ENCODE measurements around the gene SRPK2. TPM values are rescaled to one million over a fixed set of nuclear protein-coding genes. Genes with fewer than 3 reads are reported as not detected.
"Not testable (repeated sequence)": the region's sequence is repeated elsewhere in the genome, so short reads cannot be mapped to it uniquely, and the experiment has no call there.

The SRPK2 gene
- 10 to 100 TPM; 36.4 to 96.1 (median 47.3) TPM for total RNA-seq

DNA sequence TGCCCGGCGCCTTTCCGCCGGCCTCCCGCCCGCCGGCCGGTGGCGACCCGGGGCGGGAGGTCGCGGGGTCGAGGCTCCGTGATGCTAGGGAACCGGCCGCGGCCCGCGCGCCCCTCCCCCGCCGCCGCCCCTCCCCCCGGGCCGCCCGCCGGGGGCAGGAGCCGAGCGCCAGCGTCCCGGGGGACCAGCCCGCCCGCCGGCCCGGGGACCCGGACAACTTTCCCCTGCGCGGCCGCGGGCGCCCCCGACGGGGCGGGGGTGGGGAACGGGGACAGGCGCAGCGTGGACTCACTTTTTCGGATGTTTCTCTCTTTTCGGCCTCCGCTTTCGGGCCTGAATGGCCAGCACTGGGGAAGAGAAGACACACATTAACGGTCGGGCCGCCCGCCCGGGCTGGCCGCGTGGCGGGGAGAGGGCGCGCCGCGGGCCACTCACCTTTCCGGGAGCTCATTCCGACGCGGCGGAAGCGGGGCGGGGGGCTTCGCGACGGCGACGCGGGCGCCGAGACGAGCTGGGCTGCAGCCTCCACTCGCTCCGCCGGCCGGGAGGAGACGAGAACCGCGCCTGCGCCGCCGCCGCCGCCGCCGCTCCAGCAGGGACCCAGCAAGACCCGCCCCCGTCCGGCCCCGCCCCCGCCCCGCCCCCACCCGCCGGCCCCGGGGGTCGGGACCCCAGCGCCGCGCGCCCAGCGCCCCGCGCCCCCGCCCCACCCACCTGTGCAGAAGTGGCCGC lies at the start of gene SRPK2:
Gene SRPK2, minus strand, starts transcription at position 566 of the 732 bp plus-strand sequence.
- ATAC-seq (replicated peaks in 6 of 8): peak; percentile 71 to 87 (median 84)
- Histone ChIP-seq H3K27ac (peak within 1 kb of the TSS; percentile 23 to 87), H3K4me3 (peak within 1 kb of the TSS; percentile 83 to 100 (median 98)), H3K4me1 (replicated peaks in 1 of 2) (peaks cover 0 to 2% of the 10 kb centered on the region in 2 donors)
- in situ Hi-C loops (cut with MboI; ENCODE audit: low pct_unique_long_range_greater_than_20kb in 2 of 9, low sequenced_read_pairs in 9 of 9, unreplicated experiment in 9 of 9): no loop called here
- 2% methylated on average over 11 of the region's 113 CpGs; no CpG with 5 or more reads in 9 of the 10 experiments for WGBS, 10 experiments

DNA sequence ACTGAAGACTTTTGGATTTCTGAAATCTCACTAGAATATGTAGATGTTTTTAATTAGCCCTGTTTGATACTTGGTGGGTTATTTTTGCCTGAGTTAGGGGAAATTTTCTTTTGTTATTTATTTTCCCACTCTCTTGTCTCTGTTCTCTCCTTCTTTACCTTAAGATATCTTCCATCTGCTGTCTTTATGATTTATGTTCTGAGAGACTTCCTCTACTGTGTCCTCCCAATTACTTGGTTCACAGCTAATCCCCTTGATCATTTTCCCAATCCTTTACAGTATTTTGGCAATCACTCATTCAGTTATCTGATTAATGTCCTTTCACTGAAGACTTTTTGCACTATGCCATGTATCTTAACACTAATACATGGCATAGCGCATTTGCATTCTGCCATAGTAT lies 49.5 kb upstream of the SRPK2 start:
- no peak overlapping the region for H3K27ac ChIP-seq
- H3K4me1 ChIP-seq (replicated peaks in 1 of 2): no peaks in the 10 kb centered on the region
- no peak overlapping the region for H3K4me3 ChIP-seq
- no peak for ATAC-seq (replicated peaks in 6 of 8)
- 70 to 100% (median 100%) methylated on average over 1 of the region's 1 CpG; no CpG with 5 or more reads in 3 of the 10 experiments for WGBS, 10 experiments
- in situ Hi-C loops (cut with MboI; ENCODE audit: low pct_unique_long_range_greater_than_20kb in 2 of 9, low sequenced_read_pairs in 9 of 9, unreplicated experiment in 9 of 9): no loop called here

DNA sequence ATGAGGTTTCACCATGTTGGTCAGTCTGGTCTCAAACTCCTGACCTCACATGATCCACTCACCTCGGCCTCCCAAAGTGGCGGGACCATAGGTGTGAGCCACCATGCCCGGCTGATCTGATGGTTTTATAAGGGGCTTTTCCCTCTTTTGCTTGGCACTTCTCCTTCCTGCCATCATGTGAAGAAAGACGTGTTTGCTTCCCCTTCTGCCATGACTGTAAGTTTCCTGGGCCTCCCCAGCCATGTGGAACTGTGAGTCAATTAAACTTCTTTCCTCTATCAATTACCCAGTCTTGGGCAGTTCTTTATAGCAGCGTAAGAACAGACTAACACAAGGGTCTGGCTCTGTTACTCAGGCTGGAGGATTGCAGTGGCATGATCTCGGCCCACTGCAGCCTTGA lies 48.6 kb upstream of the SRPK2 start:
- H3K4me1 ChIP-seq (replicated peaks in 1 of 2); H3K27ac ChIP-seq; H3K4me3 ChIP-seq; in situ Hi-C loops (cut with MboI; ENCODE audit: low pct_unique_long_range_greater_than_20kb in 2 of 9, low sequenced_read_pairs in 9 of 9, unreplicated experiment in 9 of 9); ATAC-seq (replicated peaks in 6 of 8): not testable (repeated sequence)
- 70 to 100% (median 84%) methylated on average over 1 to 4 of the region's 6 CpGs; no CpG with 5 or more reads in 4 of the 10 experiments for WGBS, 10 experiments

DNA sequence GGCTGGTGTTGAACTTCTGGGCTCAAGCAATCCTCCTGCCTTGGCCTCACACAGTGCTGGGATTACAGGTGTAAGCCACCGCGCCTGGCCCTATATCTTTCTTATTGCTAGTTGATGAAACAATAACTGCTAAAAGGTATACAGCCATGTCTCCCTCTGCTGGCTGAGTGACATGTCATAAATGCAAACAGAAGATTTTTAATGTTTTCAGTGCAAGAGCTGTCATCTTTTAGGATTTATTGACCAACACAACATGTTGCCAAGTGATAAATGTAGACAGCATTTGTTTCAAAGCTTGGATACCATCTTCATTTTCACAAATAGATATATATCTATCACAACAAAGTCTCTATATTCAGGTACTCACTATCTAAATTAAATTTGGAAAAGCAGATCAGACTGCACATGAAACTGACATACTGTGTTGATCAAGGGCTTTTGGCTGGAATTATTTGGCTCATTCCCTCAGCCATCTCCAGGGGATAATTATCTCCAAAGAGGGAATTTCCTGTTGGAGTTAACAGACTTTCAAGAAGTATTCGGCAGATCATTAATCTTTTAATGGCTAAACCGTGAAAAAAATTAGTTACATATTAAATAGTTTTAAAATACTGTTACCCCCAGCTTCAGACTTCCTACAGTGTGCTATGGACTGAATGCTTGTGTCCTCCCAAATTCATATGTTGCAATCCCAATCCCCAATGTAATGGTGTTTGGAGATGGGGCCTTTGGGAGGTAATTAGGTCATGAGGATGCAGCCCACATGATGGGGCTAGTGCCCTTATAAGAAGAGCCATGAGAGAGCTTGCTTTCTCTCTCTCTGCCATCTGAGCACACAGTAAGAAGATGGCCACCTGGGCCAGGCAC lies 41.3 kb upstream of the SRPK2 start:
- 0 to 83% (median 33%) methylated on average over 1 to 4 of the region's 4 CpGs; no CpG with 5 or more reads in 1 of the 10 experiments for WGBS, 10 experiments
- ATAC-seq (replicated peaks in 6 of 8): peak in 3 of 8 experiments; percentile 37 to 69 (median 40)
- H3K4me3 ChIP-seq: no peak overlapping the region
- H3K4me1 ChIP-seq (replicated peaks in 1 of 2): no peaks in the 10 kb centered on the region
- in situ Hi-C loops (cut with MboI; ENCODE audit: low pct_unique_long_range_greater_than_20kb in 2 of 9, low sequenced_read_pairs in 9 of 9, unreplicated experiment in 9 of 9): no loop called here
- no peak overlapping the region for H3K27ac ChIP-seq

DNA sequence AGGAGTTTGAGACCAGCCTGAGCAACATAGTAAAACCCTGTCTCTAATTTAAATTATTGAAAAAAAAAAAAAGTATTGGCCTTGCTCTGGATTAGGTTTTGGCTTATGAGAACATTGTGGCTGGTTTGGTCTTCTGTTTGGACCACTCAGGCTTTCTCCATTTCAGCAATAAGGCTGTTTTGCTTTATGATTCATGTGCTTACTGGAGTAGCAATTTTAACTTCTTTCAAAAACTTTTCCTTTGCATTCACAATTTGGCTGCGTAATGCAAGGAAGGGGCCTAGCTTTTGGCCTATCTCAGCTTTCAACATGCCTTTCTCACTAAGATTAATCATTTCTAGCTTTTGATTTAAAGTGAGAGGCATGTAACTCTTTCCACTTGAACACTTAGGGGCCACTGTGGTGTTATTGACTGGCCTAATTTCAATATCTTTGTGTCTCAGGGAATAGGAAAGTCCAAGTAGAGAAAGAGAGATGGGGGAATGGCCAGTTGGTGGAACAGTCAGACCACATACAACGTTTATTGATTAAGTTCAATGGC lies 38.0 kb upstream of the SRPK2 start:
- 33 to 100% (median 80%) methylated on average over 1 to 2 of the region's 2 CpGs for WGBS, 10 experiments
- no peaks in the 10 kb centered on the region for H3K4me1 ChIP-seq (replicated peaks in 1 of 2)
- no peak overlapping the region for H3K27ac ChIP-seq
- ATAC-seq (replicated peaks in 6 of 8): no peak
- in situ Hi-C loops (cut with MboI; ENCODE audit: low pct_unique_long_range_greater_than_20kb in 2 of 9, low sequenced_read_pairs in 9 of 9, unreplicated experiment in 9 of 9): no loop called here
- H3K4me3 ChIP-seq: no peak overlapping the region

DNA sequence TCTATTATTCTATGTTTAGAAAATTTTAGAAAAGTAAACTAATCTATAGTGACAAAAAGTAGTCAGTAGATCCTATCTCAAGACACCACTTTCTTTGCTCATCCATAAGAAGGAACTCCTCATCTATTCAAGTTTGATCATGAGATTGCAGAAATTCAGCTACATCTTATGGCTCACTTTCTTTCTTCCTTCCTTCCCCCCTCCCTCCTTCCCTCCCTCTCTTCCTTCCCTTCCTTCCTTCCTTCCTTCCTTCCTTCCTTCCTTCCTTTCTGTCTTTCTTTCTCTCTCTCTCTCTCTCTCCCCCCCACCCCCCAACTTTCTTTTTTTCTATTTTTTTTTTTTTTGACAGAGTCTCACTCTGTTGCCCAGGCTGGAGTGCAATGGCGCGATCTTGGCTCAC lies 35.3 kb upstream of the SRPK2 start:
- 100% methylated on average over 2 of the region's 2 CpGs; no CpG with 5 or more reads in 8 of the 10 experiments for WGBS, 10 experiments
- Histone ChIP-seq H3K4me1 (replicated peaks in 1 of 2) (no peaks in the 10 kb centered on the region), H3K27ac (no peak overlapping the region), H3K4me3 (no peak overlapping the region)
- in situ Hi-C loops (cut with MboI; ENCODE audit: low pct_unique_long_range_greater_than_20kb in 2 of 9, low sequenced_read_pairs in 9 of 9, unreplicated experiment in 9 of 9): no loop called here
- ATAC-seq (replicated peaks in 6 of 8): no peak

DNA sequence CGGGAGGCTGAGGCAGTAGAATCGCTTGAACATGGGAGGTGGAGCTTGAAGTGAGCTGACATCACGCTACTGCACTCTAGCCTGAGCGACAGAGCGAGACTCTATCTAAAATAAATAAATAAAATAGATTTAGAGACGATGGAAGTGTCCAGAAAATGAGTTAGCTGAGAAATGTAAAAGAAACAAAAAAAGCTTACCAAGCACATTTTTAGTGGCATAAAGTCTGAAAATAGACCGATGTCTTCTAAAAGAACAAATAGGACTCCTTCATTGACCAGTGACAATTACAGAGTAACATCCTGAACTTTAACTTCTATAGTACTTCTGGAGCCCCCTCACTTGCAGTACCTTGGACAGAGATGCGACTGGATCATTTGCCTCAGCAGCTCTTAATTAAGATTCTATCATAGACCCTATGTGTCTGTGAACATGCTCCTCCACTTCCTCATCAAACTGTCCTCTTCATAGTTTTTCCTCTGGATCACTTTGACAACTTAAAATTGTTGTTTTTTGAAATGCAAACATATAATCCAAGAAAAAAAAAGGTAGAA lies 25.2 kb upstream of the SRPK2 start:
- WGBS, 10 experiments: 20 to 100% (median 86%) methylated on average over 1 to 8 of the region's 8 CpGs; no CpG with 5 or more reads in 1 of the 10 experiments
- H3K4me1 ChIP-seq (replicated peaks in 1 of 2): no peaks in the 10 kb centered on the region
- in situ Hi-C loops (cut with MboI; ENCODE audit: low pct_unique_long_range_greater_than_20kb in 2 of 9, low sequenced_read_pairs in 9 of 9, unreplicated experiment in 9 of 9): no loop called here
- ATAC-seq (replicated peaks in 6 of 8): no peak
- H3K4me3 ChIP-seq: no peak overlapping the region
- H3K27ac ChIP-seq: no peak overlapping the region

DNA sequence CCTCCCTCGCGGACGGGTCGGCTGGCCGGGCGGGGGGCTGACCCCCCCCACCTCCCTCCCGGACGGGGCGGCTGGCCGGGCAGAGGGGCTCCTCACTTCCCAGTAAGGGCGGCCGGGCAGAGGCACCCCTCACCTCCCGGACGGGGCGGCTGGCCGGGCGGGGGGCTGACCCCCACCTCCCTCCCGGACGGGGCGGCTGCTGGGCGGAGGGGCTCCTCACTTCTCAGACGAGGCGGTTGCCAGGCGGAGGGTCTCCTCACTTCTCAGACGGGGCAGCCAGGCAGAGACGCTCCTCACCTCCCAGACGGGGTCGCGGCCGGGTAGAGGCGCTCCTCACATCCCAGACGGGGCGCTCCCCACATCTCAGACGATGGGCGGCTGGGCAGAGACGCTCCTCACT lies 22.1 kb upstream of the SRPK2 start:
- no CpG with 5 or more reads among the region's 36 CpGs for WGBS, 10 experiments
- ATAC-seq (replicated peaks in 6 of 8); H3K4me3 ChIP-seq; in situ Hi-C loops (cut with MboI; ENCODE audit: low pct_unique_long_range_greater_than_20kb in 2 of 9, low sequenced_read_pairs in 9 of 9, unreplicated experiment in 9 of 9); H3K27ac ChIP-seq; H3K4me1 ChIP-seq (replicated peaks in 1 of 2): not testable (repeated sequence)

DNA sequence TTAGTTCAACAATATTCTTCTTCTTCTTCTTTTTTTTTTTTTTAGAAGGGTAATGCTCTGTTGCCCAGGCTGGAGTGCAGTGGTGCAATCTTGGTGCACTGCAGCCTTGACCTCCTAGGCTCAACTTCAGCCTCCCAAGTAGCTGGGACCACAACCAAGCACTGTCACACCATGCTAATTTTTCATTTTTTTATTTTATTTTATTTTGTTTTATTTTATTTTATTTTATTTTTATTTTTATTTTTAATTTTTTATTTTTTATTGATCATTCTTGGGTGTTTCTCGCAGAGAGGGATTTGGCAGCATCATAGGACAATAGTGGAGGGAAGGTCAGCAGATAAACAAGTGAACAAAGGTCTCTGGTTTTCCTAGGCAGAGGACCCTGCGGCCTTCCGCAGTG lies 21.1 kb upstream of the SRPK2 start:
- WGBS, 10 experiments: 49 to 100% (median 85%) methylated on average over 1 to 3 of the region's 3 CpGs; no CpG with 5 or more reads in 4 of the 10 experiments
- H3K4me1 ChIP-seq (replicated peaks in 1 of 2); in situ Hi-C loops (cut with MboI; ENCODE audit: low pct_unique_long_range_greater_than_20kb in 2 of 9, low sequenced_read_pairs in 9 of 9, unreplicated experiment in 9 of 9); H3K4me3 ChIP-seq; ATAC-seq (replicated peaks in 6 of 8); H3K27ac ChIP-seq: not testable (repeated sequence)

DNA sequence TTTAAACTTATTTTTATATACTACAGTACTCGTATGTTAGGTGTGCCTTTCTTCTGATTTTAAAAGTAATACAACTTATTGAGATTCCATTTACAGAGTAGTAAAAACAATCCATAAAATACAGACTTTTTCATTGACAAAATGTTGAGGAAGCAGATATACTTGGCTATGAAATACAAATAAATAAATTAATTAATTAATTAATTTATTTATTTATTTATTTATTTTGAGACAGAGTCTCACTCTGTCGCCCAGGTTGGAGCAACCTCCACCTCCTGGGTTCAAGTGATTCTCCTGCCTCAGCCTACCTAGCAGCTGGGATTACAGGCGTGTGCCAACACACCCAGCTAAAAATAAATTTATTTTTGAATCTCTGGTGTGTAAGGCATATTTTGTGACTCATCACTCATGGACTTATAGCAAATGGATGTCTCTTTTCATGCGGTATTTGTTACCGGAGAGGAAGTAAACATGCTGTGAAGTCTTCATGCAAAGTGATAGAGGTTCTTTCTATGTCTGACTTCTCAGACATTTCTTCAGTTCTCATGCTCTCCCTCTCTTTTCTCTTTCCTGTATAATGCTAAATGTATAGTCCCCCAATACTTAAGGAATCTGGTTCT lies 20.2 kb upstream of the SRPK2 start:
- no peak for ATAC-seq (replicated peaks in 6 of 8)
- WGBS, 10 experiments: 53 to 100% (median 83%) methylated on average over 1 to 5 of the region's 5 CpGs
- H3K27ac ChIP-seq: no peak overlapping the region
- in situ Hi-C loops (cut with MboI; ENCODE audit: low pct_unique_long_range_greater_than_20kb in 2 of 9, low sequenced_read_pairs in 9 of 9, unreplicated experiment in 9 of 9): no loop called here
- H3K4me3 ChIP-seq: no peak overlapping the region
- H3K4me1 ChIP-seq (replicated peaks in 1 of 2): no peaks in the 10 kb centered on the region

DNA sequence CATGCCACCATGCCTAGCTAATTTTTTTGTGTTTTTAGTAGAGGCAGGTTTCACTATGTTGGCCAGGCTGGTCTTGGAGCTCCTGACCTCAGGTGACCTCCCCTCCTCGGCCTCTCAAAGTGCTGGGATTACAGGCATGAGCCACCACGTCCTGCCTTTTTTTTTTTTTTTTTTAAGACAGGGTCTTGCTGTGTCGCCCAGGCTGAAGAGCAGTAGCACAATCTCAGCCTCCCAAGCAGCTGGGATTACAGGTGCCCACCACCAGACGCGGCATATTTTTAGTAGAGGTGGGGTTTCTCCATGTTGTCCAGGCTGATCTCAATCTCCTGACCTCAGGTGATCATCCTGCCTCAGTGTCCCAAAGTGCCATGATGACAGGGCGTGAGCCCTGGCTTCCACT lies 14.4 kb upstream of the SRPK2 start:
- Histone ChIP-seq H3K4me1 (replicated peaks in 1 of 2) (no peaks in the 10 kb centered on the region), H3K4me3 (no peak overlapping the region), H3K27ac (no peak overlapping the region)
- in situ Hi-C loops (cut with MboI; ENCODE audit: low pct_unique_long_range_greater_than_20kb in 2 of 9, low sequenced_read_pairs in 9 of 9, unreplicated experiment in 9 of 9): no loop called here
- WGBS, 10 experiments: 0 to 100% (median 89%) methylated on average over 1 to 6 of the region's 6 CpGs; no CpG with 5 or more reads in 2 of the 10 experiments
- no peak for ATAC-seq (replicated peaks in 6 of 8)

DNA sequence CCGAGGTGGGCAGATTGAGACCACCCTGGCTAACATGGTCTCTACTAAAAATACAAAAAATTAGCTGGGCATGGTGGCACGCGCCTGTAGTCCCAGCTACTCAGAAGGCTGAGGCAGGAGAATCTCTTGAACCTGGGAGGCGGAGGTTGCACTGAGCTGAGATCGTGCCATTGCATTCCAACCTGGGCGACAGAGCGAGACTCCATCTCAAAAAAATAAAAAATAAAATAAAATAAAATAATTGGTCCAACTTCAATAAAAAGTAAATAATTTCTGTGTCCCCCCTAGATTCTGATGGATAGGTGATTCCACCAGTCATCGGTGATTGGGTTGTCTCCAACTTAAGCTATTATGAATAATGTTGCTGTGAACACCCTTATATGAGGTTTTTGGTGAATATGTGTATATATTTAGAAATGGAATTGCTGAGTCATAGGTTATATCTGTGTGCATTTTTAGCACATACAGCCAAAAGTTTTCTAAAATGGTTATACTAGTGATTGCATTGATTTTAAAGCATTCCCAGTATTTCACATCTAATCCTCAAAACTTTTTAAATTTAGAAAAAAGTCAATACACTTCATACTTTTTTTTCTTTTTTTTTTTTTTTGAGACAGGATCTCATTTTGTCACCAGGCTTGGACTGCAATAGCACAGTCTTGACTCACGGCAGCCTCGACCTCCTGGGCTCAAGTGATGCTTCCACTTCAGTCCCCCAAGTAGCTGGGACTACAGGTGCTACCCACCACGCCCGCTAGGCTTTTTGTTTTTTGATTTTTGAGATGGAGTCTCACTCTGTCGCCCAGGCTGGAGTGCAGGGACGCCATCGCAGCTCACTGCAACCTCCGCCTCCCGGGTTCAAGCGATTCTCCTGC lies 13.7 kb upstream of the SRPK2 start:
- in situ Hi-C loops (cut with MboI; ENCODE audit: low pct_unique_long_range_greater_than_20kb in 2 of 9, low sequenced_read_pairs in 9 of 9, unreplicated experiment in 9 of 9): no loop called here
- WGBS, 10 experiments: 75 to 100% (median 86%) methylated on average over 4 to 16 of the region's 18 CpGs
- peak in 3 of 8 experiments; percentile 60 to 70 (median 61) for ATAC-seq (replicated peaks in 6 of 8)
- Histone ChIP-seq H3K4me3 (no peak overlapping the region), H3K4me1 (replicated peaks in 1 of 2) (no peaks in the 10 kb centered on the region), H3K27ac (no peak overlapping the region)
